SK-N-SH (cell line): ENCODE results near the gene RBM38. TPM values are rescaled to one million over a fixed set of nuclear protein-coding genes. Genes with fewer than 3 reads are reported as not detected.

Experiments
- CTCF ChIA-PET: fragments of 300-600, 350-600 bp; formaldehyde crosslinking; extraction: SDS; loops from one replicate; lab custom pipeline; 2021; lab: Yijun Ruan, JAX
- POLR2A ChIA-PET: fragments of 350-600 bp; sonication (Branson Sonifier 250); formaldehyde crosslinking; extraction: SDS; loops from one replicate; lab custom pipeline; 2020; ENCODE audit warnings: antibody characterized with exemption, inconsistent platforms; lab: Yijun Ruan, JAX
- DNase-seq: peaks from one replicate; pipeline ENCODE4 v3.0.0; 2012
- H2AFZ ChIP-seq: fragments of 200-600 bp; sonication (generic); 2 replicates; pipeline ENCODE4 v1.8.1; 2016; ENCODE audit warnings: antibody characterized with exemption, mild to moderate bottlenecking, low read depth
- H3F3A ChIP-seq: fragments of 200-600 bp; sonication (generic); replicated peaks from 2 replicates; pipeline ENCODE3; 2016; ENCODE audit warnings: antibody characterized with exemption, mild to moderate bottlenecking; ENCODE audit not compliant: insufficient read depth
- H3K27ac ChIP-seq, 2 experiments: fragments of 200-500 bp in 1 of 2; fragments of 200-600 bp in 1 of 2; sonication (Bioruptor generic) in 1 of 2; sonication (generic), shearing (Covaris generic) in 1 of 2; 2 replicates each; pipeline versions ENCODE4 v1.5.1 to v1.6.1; 2014 to 2016; ENCODE audit warnings: low read depth in 2 of 2, inconsistent platforms in 1 of 2, low read length in 1 of 2, mild to moderate bottlenecking in 1 of 2, mixed read lengths in 1 of 2
- H3K27me3 ChIP-seq: fragments of 200-600 bp; sonication (generic), shearing (Covaris generic); 2 replicates; pipeline ENCODE4 v1.6.1; 2016; ENCODE audit warnings: mixed run types; ENCODE audit not compliant: insufficient read depth
- H3K36me3 ChIP-seq, 2 experiments: fragments of 200-500 bp in 1 of 2; fragments of 200-600 bp in 1 of 2; sonication (Bioruptor generic) in 1 of 2; sonication (generic) in 1 of 2; replicated peaks in 1 of 2; 2 replicates each; pipeline versions ENCODE3 to v1.5.1; 2014 to 2016; ENCODE audit warnings: low read length in 1 of 2, mild to moderate bottlenecking in 1 of 2; ENCODE audit not compliant: insufficient read depth in 2 of 2, control insufficient read depth in 1 of 2
- H3K4me1 ChIP-seq, 2 experiments: fragments of 200-500 bp in 1 of 2; fragments of 200-600 bp in 1 of 2; sonication (Bioruptor generic) in 1 of 2; sonication (generic), shearing (Covaris generic) in 1 of 2; 2 replicates each; pipeline versions ENCODE4 v1.5.1 to v1.6.1; 2014 to 2016; ENCODE audit warnings: low read depth in 1 of 2, low read length in 1 of 2, mixed run types in 1 of 2; ENCODE audit not compliant: insufficient read depth in 2 of 2, control insufficient read depth in 1 of 2
- H3K4me2 ChIP-seq: fragments of 200-600 bp; sonication (generic), shearing (Covaris generic); 2 replicates; pipeline ENCODE4 v1.6.1; 2017; ENCODE audit warnings: mixed run types
- H3K4me3 ChIP-seq, 2 experiments: fragments of 200-500 bp in 1 of 2; fragments of 200-600 bp in 1 of 2; sonication (Bioruptor generic) in 1 of 2; sonication (generic), shearing (Covaris generic) in 1 of 2; 2 replicates each; pipeline versions ENCODE4 v1.5.1 to v1.8.1; 2014 to 2016; ENCODE audit warnings: low read depth in 2 of 2, inconsistent platforms in 1 of 2, low read length in 1 of 2, mild to moderate bottlenecking in 1 of 2, mixed read lengths in 1 of 2, moderate library complexity in 1 of 2
- H3K79me2 ChIP-seq: fragments of 200-600 bp; sonication (generic); 2 replicates; pipeline ENCODE4 v1.8.1; 2017; ENCODE audit warnings: mild to moderate bottlenecking; ENCODE audit not compliant: insufficient read depth
- H3K9ac ChIP-seq: fragments of 200-600 bp; sonication (generic); 2 replicates; pipeline ENCODE4 v1.6.1; 2017; ENCODE audit warnings: mixed run types
- H3K9me2 ChIP-seq: fragments of 200-600 bp; sonication (generic); 2 replicates; pipeline ENCODE4 v1.6.1; 2017; ENCODE audit warnings: mixed run types
- H3K9me3 ChIP-seq: fragments of 200-600 bp; sonication (generic); 2 replicates; pipeline ENCODE4 v1.6.1; 2017; ENCODE audit warnings: mixed run types, mild to moderate bottlenecking, moderate library complexity
- H4K20me1 ChIP-seq: fragments of 200-600 bp; sonication (generic); 2 replicates; pipeline ENCODE4 v1.6.1; 2017; ENCODE audit warnings: mild to moderate bottlenecking, mixed run types; ENCODE audit not compliant: insufficient read depth
- ELF1 ChIP-seq: IDR thresholded peaks from 2 replicates; pipeline ENCODE4 v1.4.0; 2012
- EP300 ChIP-seq, 2 experiments: IDR thresholded peaks; 2 replicates each; pipeline versions ENCODE4 v1.4.0 to v1.6.1; 2012; ENCODE audit warnings: borderline replicate concordance in 1 of 2, low read depth in 1 of 2, low read length in 1 of 2
- EZH2phosphoT487 ChIP-seq: fragments of 200-600 bp; sonication (generic); IDR thresholded peaks from 2 replicates; pipeline ENCODE4 v1.6.1; 2017; ENCODE audit warnings: low read depth, mixed run types, mild to moderate bottlenecking, antibody characterized with exemption, moderate library complexity, borderline replicate concordance
- GABPA ChIP-seq: IDR thresholded peaks from 2 replicates; pipeline ENCODE4 v1.4.0; 2012; ENCODE audit warnings: low read depth, mild to moderate bottlenecking
- GATA2 ChIP-seq: sonication (generic); formaldehyde crosslinking; IDR thresholded peaks from 2 replicates; pipeline ENCODE4 v1.5.0; 2020; ENCODE audit warnings: mild to moderate bottlenecking, missing genetic modification reagents
- JUND ChIP-seq: IDR thresholded peaks from 2 replicates; pipeline ENCODE4 v1.4.0; 2012
- MEF2A ChIP-seq: IDR thresholded peaks from 2 replicates; pipeline ENCODE4 v1.4.0; 2012; ENCODE audit warnings: low read depth, borderline replicate concordance
- POLR2AphosphoS5 ChIP-seq: IDR thresholded peaks from 2 replicates; pipeline ENCODE4 v1.6.1; 2012; ENCODE audit warnings: low read depth, low read length
- RXRA ChIP-seq: IDR thresholded peaks from 2 replicates; pipeline ENCODE4 v1.4.0; 2012; ENCODE audit warnings: low read depth, mild to moderate bottlenecking, borderline replicate concordance
- TEAD4 ChIP-seq: IDR thresholded peaks from 2 replicates; pipeline ENCODE4 v1.4.0; 2012; ENCODE audit warnings: mild to moderate bottlenecking, borderline replicate concordance; ENCODE audit not compliant: insufficient read depth
- USF1 ChIP-seq: IDR thresholded peaks from 2 replicates; pipeline ENCODE4 v1.4.0; 2012; ENCODE audit warnings: low read depth, borderline replicate concordance
- ZBTB33 ChIP-seq: IDR thresholded peaks from 2 replicates; pipeline ENCODE4 v1.4.0; 2012; ENCODE audit warnings: low read depth, borderline replicate concordance
- WGBS: methylation state at CpG from one replicate; pipeline ENCODE4 v1.1.6; 2017; ENCODE audit warnings: low lambda C conversion rate; 5-methylcytosine and 5-hydroxymethylcytosine counted together
- polyA plus RNA-seq, 3 experiments: library from polyadenylated mRNA; depleted of rRNA; stranded (reverse); fragments of >200 nt; gene quantifications; 2 replicates each; pipeline ENCODE4 v1.2.3, GENCODE V29; 2012
- TF ChIP-seq, protein P1 (sequence below): IDR thresholded peaks from 2 replicates; pipeline ENCODE4 v1.4.0; 2012; ENCODE audit warnings: low read depth
- TF ChIP-seq, protein P2 (sequence below): IDR thresholded peaks from 2 replicates; pipeline ENCODE4 v1.6.1; 2012; ENCODE audit warnings: mild to moderate bottlenecking, low read depth, low read length, moderate library complexity

RBM38 gene
- polyA plus RNA-seq, 1 of the 3 experiments (the other 2 are of a cell fraction) = 11.5 TPM

GRCh38 chr20:57413986-57414385, 22.8 kb downstream of the RBM38 start:
- H3K27me3 ChIP-seq = no peaks in the 10 kb centered on the region
- no peaks in the 10 kb centered on the region for H4K20me1 ChIP-seq
- peaks cover 0 to 3% of the 10 kb centered on the region in 2 experiments for H3K36me3 ChIP-seq
- no peak overlapping the region for H3K4me3 ChIP-seq
- H3K4me2 ChIP-seq = no peak overlapping the region
- ChIA-PET POLR2A (no interaction called here), CTCF (interaction anchor here (1.0 to 1.7 kb wide), 2 partner anchors 78 to 85 kb away, joined by 3 to 4 read pairs; no protein-coding TSS in a partner anchor)
- H3K4me1 ChIP-seq = peaks cover 0 to 14% of the 10 kb centered on the region in 2 experiments; a peak in 1 of 4 replicates
- H3K79me2 ChIP-seq = no peaks in the 10 kb centered on the region
- peaks cover 3% of the 10 kb centered on the region for H3F3A ChIP-seq
- H3K9ac ChIP-seq = no peak overlapping the region
- no peaks in the 10 kb centered on the region for H3K9me2 ChIP-seq
- TF ChIP-seq, protein P1, sequence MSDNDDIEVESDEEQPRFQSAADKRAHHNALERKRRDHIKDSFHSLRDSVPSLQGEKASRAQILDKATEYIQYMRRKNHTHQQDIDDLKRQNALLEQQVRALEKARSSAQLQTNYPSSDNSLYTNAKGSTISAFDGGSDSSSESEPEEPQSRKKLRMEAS = no peak
- no peak for TF ChIP-seq TEAD4
- H2AFZ ChIP-seq = no peak overlapping the region
- no peak for DNase-seq
- no peak overlapping the region for H3K27ac ChIP-seq
- 52% methylated on average over 2 of the region's 10 CpGs for WGBS
- H3K9me3 ChIP-seq = no peaks in the 10 kb centered on the region

- WGBS = 54% methylated on average over 13 of the region's 19 CpGs
- no peak for DNase-seq
- no peak overlapping the region for H3K27ac ChIP-seq
- H3K4me2 ChIP-seq = no peak overlapping the region
- H3K27me3 ChIP-seq = no peaks in the 10 kb centered on the region
- no peaks in the 10 kb centered on the region for H3K9me2 ChIP-seq
- H3K9ac ChIP-seq = no peak overlapping the region
- H3K9me3 ChIP-seq = no peaks in the 10 kb centered on the region
- H2AFZ ChIP-seq = no peak overlapping the region
- H3K4me3 ChIP-seq = no peak overlapping the region
- ChIA-PET CTCF (interaction anchor here (1.0 to 1.2 kb wide), 2 partner anchors 51 to 81 kb away, joined by 3 read pairs; no protein-coding TSS in a partner anchor), POLR2A (no interaction called here)
- H3F3A ChIP-seq = peaks cover 3% of the 10 kb centered on the region
- no peaks in the 10 kb centered on the region for H4K20me1 ChIP-seq
- H3K36me3 ChIP-seq = no peaks in the 10 kb centered on the region
- peaks cover 0 to 3% of the 10 kb centered on the region in 2 experiments; a peak in 1 of 4 replicates for H3K4me1 ChIP-seq
- H3K79me2 ChIP-seq = no peaks in the 10 kb centered on the region
- TF ChIP-seq MEF2A (no peak), RXRA (no peak), ELF1 (no peak), GABPA (no peak), TEAD4 (no peak), EZH2phosphoT487 (no peak), JUND (no peak), USF1 (no peak)
Measured at GRCh38 chr20:57414867-57415592, 23.8 kb downstream of the RBM38 start.

- DNase-seq = no peak
- Histone ChIP-seq H3K27ac (no peak overlapping the region), H3K4me2 (no peak overlapping the region), H3K79me2 (no peaks in the 10 kb centered on the region), H2AFZ (no peak overlapping the region), H3K27me3 (no peaks in the 10 kb centered on the region), H3K36me3 (no peaks in the 10 kb centered on the region), H3F3A (peaks cover 3% of the 10 kb centered on the region), H3K4me1 (no peaks in the 10 kb centered on the region; a peak in 1 of 4 replicates), H4K20me1 (no peaks in the 10 kb centered on the region), H3K4me3 (no peak overlapping the region), H3K9me3 (no peaks in the 10 kb centered on the region), H3K9me2 (no peaks in the 10 kb centered on the region), H3K9ac (no peak overlapping the region)
- POLR2A ChIA-PET = no interaction called here
- 78% methylated on average over 6 of the region's 11 CpGs for WGBS
- CTCF ChIA-PET = interaction anchor here (1.2 to 1.5 kb wide), 2 partner anchors 50 to 80 kb away, joined by 3 to 5 read pairs; no protein-coding TSS in a partner anchor
- TF ChIP-seq GATA2 (CRISPR knock-in tag) (no peak), EZH2phosphoT487 (no peak), EP300 (IDR thresholded peaks at IDR 0.05; ENCODE audit: borderline replicate concordance in 1 of 2, low read depth in 1 of 2, low read length in 1 of 2) (no peak), POLR2AphosphoS5 (no peak), TEAD4 (no peak), ZBTB33 (no peak)
- TF ChIP-seq, protein P2, sequence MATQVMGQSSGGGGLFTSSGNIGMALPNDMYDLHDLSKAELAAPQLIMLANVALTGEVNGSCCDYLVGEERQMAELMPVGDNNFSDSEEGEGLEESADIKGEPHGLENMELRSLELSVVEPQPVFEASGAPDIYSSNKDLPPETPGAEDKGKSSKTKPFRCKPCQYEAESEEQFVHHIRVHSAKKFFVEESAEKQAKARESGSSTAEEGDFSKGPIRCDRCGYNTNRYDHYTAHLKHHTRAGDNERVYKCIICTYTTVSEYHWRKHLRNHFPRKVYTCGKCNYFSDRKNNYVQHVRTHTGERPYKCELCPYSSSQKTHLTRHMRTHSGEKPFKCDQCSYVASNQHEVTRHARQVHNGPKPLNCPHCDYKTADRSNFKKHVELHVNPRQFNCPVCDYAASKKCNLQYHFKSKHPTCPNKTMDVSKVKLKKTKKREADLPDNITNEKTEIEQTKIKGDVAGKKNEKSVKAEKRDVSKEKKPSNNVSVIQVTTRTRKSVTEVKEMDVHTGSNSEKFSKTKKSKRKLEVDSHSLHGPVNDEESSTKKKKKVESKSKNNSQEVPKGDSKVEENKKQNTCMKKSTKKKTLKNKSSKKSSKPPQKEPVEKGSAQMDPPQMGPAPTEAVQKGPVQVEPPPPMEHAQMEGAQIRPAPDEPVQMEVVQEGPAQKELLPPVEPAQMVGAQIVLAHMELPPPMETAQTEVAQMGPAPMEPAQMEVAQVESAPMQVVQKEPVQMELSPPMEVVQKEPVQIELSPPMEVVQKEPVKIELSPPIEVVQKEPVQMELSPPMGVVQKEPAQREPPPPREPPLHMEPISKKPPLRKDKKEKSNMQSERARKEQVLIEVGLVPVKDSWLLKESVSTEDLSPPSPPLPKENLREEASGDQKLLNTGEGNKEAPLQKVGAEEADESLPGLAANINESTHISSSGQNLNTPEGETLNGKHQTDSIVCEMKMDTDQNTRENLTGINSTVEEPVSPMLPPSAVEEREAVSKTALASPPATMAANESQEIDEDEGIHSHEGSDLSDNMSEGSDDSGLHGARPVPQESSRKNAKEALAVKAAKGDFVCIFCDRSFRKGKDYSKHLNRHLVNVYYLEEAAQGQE = no peak
Measured at GRCh38 chr20:57415771-57416170, 24.6 kb downstream of the RBM38 start.
